Activated CD8-positive, alpha-beta memory T cell treated with anti-CD3 and anti-CD28 coated beads, Interleukin-2, amount 50 U/mL, for 4 hours (primary cell): Measurements from ENCODE around the gene PHPT1.

Source experiments
- DNase-seq: peaks from one replicate; pipeline ENCODE4 v3.0.0-alpha.2; 2020

PHPT1 gene

DNA sequence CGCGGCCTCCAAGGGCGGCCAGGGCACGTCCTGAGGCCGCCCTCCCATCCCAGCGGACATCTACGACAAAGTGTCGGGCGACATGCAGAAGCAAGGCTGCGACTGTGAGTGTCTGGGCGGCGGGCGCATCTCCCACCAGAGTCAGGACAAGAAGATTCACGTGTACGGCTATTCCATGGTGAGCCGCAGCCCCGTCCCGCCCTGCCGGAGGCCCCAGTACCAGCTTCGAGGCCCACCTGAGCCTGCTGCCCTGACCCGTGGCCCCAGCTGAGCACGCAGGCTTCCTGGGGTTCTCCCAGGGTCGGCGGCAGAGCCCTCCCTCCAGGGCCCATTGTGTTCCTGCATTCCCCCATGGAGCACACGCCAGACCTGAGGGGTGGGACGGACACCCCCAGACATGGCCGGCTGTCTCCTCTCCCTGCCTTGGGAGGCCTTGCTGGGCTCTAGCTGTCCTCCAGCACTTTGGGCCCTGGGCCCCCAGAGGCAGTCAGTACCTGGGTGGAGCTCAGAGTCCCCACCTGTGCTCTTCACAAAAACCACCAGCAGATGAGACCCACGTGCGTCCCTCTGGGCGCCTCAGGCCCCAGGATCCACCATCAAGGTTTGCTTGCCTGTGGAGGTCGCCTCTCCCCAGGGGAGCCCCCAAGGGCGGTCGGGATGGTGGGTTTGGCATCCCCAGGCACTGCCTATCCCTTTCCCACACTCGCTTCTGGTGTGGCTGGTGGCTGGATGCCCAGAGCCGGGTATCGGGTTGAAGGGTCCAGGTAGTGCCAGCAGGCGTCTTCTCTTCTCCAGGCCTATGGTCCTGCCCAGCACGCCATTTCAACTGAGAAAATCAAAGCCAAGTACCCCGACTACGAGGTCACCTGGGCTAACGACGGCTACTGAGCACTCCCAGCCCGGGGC, 1.0 kb downstream of the PHPT1 start:
- no peak for DNase-seq

DNA sequence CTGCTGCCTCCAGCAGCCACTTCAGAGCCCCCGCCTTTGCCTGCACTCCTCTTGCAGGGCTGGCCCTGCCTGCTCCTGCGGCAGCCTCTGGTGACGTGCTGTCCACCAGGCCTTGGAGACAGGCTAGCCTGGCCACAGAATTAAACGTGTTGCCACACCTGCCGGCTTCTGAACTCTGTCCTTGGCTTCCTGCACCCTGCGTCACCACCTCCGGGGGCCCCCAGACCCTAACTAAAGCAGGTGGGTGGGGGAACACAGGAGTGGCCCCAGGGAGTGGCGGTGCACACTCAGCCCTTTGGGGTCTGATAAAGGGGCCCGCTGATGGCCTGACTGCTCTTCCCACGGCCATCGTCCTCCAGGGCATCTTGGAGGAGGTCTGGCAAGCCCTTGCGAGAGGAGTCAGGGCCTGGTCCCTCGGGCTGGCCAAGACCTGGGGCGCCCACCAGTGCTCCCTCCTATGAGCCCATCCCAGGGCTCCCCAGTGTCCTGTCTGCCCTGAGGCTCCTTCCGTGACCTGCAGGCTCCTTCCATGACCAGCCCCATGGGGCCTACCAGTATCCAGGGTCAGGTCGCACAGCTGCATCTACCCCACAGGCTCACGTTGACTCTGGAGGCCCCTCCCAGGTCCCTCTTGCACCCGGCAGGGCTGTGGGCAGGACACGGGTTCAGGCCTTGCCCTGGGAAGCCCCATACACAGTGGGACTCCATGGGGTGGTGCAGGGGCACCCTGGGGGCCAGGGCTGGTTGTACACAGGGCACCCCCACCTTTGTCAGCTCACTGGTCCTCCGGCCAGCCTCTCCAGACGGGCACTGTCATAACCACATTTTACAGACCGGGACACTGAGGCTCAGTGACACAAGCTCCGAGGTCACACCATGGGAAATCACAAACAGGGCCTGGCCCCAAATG, 1.9 kb downstream of the PHPT1 start:
- DNase-seq: no peak

DNA sequence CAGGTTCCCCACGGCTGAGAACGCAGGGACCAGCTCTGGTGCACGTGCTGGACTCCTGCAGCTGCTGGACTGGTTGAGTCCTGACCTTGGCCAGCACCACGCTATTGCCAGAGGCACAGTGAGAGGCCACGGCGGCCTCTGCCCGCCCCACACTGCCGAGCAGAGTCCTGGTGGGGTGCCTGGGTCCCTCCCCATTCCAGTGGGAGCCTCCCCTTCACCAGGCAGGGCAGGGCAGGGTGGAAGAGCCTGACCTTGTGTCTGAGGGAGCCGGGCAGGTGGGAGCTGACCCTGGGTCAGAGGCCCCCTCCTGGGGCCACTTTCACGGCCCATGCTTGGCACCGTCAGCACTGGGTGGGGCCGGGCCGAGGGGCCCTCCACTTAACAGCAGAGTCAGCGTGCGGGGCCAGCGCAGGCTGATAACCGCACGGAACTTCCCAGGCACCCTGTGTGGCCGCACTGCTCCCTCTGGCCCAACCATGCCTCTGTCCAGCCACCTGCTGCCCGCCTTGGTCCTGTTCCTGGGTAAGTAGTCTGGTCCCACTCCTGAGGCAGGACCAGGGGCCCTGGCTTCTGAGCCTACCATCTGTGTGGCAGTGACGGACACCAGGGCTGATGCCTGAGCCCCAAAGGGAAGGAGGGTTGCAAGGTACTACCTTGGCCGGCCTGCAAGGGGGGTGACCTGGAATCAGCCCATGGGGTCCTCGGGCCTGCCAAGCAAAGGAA, 2.9 kb downstream of the PHPT1 start, which contains the start of gene MAMDC4:
Gene MAMDC4 (plus strand): TSS at position 406 of the 723 bp plus-strand sequence. CDS start 71 bp downstream, at position 477.
- no peak for DNase-seq

DNA sequence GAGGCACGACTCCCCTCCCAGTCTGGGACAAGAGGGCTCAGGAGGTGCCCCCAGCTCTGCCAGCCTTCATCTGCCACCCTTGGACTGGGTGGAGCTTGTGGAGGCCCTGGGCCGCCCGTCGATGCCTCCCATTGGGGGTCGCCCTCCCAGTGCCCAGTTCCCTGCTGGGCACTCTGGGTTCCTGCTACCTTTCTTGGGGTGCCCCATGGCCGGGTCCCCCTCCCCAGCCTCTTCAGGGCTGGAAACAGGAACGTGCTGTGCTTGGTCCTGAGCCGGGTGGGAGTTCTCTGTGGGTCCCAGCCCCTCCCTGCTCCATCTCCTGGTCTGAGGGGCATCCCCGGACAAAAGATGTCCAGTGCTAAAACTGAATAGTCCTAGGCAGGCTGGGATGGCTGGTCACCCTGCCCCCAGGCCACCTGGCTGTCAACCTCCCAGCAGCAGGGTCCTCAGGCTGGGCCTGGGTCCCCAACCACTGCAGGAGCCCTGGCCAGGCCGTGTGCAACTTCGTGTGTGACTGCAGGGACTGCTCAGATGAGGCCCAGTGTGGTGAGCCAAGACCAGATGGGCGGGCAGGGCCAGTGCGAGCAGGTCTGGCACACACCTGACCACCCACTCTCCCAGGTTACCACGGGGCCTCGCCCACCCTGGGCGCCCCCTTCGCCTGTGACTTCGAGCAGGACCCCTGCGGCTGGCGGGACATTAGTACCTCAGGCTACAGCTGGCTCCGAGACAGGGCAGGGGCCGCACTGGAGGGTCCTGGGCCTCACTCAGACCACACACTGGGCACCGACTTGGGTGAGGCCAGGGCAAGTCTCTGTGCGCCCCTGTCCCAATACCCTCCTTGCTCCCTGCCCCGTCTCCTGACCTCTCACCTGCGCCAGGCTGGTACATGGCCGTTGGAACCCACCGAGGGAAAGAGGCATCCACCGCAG, 3.7 kb downstream of the PHPT1 start:
- peak; percentile 15 for DNase-seq

DNA sequence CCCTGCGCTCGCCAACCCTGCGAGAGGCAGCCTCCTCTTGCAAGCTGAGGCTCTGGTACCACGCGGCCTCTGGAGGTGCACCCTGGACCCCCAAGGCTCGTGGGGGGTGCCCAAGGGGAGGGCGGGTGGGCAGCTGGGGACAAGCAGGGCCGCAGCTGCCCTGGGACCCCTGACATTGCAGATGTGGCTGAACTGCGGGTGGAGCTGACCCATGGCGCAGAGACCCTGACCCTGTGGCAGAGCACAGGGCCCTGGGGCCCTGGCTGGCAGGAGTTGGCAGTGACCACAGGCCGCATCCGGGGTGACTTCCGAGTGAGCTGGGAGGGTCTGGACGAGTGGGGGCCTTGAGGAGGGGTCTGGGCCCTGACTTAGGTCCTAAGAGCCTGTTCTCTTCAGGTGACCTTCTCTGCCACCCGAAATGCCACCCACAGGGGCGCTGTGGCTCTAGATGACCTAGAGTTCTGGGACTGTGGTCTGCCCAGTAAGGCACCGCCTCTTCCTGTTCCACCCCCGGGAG, 4.4 kb downstream of the PHPT1 start:
- peak; percentile 16 for DNase-seq

DNA sequence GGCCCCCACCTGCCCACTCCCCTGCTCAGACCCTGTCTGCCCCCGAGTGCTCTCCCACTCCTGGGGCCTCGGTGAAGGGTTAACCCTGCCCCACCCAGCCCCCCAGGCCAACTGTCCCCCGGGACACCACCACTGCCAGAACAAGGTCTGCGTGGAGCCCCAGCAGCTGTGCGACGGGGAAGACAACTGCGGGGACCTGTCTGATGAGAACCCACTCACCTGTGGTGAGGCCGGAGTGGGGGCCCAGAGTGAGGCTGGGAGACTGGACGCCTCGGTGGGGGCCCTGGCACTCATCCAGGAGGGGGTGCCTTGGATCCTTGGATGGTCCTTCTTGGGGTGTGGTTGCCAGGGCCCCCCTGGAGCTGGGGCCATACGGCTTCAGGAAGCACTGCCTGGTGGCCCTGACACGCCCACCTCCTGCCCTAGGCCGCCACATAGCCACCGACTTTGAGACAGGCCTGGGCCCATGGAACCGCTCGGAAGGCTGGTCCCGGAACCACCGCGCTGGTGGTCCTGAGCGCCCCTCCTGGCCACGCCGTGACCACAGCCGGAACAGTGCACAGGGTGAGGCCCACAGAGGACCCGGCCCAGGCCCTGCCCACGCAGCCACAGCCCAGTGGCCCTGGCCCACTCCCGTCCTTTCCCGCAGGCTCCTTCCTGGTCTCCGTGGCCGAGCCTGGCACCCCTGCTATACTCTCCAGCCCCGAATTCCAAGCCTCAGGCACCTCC, 5.1 kb downstream of the PHPT1 start:
- peak; percentile 14 for DNase-seq

DNA sequence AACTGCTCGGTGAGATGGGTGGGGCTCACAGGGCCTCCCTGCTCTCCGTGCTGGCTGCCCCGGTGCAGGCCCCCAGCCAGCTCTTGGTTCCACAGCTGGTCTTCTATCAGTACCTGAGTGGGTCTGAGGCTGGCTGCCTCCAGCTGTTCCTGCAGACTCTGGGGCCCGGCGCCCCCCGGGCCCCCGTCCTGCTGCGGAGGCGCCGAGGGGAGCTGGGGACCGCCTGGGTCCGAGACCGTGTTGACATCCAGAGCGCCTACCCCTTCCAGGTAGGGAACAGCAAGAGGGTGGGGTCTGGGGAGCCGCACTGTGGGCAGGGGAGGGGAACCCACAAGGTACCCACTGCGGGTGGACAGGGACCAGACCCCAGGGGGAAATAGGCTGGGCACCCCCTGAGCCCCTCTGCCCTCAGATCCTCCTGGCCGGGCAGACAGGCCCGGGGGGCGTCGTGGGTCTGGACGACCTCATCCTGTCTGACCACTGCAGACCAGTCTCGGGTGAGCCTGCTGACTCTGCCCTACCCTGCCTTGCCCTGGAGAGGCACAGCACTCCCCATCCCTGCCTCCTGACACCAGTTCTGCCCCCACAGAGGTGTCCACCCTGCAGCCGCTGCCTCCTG, 5.7 kb downstream of the PHPT1 start:
- DNase-seq: peak; percentile 15

DNA sequence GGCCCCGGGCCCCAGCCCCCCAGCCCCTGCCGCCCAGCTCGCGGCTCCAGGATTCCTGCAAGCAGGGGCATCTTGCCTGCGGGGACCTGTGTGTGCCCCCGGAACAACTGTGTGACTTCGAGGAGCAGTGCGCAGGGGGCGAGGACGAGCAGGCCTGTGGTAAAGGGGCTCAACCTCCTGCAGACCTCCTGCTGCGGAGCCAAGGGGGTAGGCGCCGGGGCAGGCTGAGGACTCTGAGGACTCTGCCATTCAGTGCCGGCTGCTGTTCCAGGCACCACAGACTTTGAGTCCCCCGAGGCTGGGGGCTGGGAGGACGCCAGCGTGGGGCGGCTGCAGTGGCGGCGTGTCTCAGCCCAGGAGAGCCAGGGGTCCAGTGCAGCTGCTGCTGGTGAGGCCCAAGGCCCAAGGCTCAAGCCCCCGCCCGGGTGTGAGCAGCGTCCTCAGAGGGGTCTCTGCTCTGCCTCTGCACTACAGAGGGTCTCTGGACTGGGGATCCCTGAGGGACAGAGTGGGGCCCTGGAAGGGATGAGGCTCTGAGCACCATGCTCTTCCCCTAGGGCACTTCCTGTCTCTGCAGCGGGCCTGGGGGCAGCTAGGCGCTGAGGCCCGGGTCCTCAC, 6.4 kb downstream of the PHPT1 start:
- DNase-seq: no peak

DNA sequence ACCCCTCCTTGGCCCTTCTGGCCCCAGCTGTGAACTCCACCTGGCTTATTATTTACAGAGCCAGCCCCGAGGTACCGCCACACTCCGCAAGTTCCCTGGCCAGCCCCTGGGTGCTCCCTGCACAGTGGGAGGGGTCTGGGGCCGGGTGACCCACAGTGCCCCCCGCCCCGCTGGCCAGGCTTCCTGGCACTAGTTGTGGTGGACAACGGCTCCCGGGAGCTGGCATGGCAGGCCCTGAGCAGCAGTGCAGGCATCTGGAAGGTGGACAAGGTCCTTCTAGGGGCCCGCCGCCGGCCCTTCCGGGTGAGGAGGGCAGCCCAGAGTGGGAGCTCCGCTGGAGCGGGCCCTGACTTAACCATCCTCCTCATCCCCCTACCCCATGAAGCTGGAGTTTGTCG, 6.9 kb downstream of the PHPT1 start:
- no peak for DNase-seq

DNA sequence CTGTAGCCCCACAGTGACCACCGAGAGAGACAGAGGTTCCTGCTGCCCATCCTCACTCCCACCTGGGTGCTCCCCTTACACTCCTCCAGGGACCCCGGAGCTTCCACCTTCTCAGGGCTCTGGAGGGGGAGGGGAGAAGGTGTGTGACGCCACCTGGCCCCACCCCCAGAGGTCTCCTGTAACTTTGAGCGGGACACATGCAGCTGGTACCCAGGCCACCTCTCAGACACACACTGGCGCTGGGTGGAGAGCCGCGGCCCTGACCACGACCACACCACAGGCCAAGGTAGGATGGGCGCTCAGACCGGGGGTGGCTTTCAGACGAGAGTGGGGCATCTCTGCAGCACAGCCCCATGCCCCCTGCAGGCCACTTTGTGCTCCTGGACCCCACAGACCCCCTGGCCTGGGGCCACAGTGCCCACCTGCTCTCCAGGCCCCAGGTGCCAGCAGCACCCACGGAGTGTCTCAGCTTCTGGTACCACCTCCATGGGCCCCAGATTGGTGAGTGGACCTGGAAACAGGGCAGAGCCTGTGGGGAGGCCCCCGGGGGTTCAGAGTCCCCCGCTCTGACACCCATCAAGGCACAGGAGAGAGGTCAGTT, 7.4 kb downstream of the PHPT1 start:
- DNase-seq: peak; percentile 15

DNA sequence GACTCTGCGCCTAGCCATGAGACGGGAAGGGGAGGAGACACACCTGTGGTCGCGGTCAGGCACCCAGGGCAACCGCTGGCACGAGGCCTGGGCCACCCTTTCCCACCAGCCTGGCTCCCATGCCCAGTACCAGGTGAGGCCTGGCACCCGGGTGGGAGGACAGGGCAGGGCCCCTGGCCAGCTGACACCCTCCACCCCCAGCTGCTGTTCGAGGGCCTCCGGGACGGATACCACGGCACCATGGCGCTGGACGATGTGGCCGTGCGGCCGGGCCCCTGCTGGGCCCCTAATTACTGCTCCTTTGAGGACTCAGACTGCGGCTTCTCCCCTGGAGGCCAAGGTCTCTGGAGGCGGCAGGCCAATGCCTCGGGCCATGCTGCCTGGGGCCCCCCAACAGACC, 8.0 kb downstream of the PHPT1 start:
- DNase-seq: peak; percentile 16

DNA sequence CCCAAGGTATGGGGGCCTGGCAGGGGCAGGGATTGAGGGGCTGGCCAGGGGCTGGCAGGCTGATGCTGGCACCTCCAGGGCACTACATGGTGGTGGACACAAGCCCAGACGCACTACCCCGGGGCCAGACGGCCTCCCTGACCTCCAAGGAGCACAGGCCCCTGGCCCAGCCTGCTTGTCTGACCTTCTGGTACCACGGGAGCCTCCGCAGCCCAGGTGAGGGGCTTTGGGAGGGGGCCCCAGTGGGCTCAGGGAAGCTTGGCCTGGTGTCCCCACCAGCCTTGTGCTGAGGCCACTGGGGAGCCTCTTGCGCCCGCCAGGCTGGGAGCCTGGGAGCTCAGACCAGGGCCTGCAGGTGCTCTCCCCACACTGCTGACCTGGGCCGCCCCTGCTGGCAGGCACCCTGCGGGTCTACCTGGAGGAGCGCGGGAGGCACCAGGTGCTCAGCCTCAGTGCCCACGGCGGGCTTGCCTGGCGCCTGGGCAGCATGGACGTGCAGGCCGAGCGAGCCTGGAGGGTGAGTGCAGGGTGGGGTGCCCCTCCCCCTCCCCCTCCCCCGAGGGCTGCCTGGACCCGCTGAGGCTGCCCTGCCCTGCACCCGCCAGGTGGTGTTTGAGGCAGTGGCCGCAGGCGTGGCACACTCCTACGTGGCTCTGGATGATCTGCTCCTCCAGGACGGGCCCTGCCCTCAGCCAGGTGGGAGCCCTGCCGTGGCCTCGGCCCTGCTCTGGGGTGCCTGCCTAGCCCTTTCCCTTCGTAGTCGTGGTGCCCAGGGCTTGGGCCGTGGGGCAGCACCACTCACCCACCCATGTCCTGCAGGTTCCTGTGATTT, 8.6 kb downstream of the PHPT1 start:
- DNase-seq: peak; percentile 17

DNA sequence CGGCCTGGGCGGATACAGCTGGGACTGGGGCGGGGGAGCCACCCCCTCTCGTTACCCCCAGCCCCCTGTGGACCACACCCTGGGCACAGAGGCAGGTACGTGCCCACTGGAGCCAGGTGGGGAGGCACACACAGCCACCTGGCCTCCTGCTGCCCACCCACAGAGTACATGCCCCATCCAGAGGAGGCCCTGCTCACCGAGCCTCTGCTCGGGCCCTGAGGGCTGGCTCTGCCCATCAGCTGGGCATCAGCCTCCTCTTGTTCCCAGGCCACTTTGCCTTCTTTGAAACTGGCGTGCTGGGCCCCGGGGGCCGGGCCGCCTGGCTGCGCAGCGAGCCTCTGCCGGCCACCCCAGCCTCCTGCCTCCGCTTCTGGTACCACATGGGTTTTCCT, 9.2 kb downstream of the PHPT1 start:
- DNase-seq: peak; percentile 13

DNA sequence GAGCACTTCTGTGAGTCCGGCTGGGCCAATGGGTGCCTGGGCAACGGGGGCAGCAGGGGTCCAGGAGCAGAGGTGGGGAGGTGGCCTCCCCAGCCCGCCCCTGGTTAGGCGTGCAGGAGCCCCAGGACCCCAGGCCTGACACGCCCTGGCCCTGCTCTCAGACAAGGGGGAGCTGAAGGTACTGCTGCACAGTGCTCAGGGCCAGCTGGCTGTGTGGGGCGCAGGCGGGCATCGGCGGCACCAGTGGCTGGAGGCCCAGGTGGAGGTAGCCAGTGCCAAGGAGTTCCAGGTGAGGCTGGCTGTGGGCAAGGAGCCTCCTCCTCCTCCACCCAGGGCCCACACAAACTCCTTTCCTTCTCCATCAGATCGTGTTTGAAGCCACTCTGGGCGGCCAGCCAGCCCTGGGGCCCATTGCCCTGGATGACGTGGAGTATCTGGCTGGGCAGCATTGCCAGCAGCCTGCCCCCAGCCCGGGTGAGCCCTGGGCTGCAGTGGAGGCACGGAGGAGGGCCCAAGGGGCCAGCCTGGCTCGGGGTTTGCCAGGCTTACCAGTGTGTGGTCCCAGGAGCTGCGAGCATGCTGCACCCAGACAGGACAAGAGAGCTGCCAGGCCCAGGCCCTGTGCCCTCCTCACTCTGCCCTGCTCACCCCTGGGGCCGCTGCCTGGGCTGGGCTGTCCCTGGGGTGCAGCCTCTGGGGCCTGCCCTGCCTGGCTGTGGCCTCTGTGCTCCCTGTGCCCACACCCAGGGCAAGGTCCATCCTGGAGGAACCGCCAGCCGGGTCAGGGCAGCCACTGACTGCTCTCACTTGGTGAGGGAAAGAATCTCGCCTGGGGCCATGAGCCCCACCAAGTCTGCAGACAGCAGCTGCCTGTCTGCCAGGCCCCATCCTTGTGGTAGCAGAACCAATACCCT, 9.9 kb downstream of the PHPT1 start:
- DNase-seq: no peak

DNA sequence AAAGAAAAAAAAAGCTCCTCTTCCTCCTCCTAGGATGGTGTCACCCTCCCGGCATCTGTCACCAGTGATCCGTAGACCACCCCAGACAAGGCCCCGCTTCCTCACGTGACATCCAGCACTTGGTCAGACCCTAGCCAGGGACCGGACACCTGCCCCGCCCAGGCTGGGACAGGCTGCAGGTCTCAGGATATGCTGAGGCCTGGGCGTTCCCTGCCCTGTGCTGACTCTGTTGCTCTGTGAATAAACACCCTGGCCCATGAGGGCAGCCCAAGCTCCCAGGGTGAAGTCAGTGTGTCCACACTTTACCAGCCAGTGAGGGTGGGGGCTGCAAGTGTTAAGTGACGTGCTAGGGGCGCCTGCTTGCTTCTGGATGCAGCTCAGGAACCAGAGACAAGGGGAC, 11.3 kb downstream of the PHPT1 start:
- no peak for DNase-seq

DNA sequence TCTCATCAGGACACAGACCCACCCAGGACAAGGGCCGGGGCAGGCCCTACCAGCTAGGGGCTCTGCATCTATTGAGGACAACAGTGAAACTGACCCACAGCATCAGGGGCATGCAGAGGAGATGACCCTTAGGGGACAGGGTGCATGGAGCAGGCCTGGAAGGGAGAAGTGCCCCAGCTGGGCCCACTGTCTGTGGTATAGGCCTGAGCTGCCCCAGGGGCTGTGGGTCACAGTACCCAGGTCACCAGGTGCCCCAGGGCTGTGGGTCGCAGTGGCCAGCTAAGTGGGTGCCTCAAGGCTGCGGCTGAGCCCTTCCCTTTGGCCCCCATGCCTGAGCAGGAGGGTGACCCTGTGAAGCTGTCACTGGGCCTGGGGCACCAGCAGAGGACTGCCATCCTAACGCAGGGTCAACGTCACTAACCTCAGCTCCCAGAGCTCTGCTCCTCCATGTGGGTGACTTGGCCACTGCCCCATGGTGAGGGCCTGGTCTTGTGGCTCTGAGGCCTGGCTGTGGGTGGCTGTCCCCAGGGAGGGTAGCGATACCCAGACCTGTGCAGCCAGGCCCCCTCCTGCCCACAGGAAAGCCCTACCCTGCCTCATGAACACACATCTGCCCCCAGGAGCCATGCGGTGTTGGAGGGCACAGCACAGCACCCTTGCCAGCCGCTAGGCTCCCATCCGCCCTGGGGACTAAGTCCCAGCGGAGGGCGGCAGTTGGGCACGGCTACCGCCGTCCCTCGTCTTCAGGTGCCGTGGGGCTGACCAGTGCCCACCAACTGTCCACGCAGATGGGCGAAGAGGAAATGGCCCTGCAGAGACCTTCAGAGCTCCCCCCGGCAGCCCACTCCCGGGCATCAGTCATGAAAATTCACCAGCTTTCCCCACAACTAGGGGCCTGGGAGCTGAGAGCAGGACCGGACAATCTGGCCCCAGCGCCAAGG, 12.0 kb downstream of the PHPT1 start:
- DNase-seq: no peak
